Right atrium auricular region (tissue), 2 donors: ENCODE measurements around the gene DPF3. TPM values are rescaled to one million over a fixed set of nuclear protein-coding genes. Genes with fewer than 3 reads are reported as not detected.

ENCODE experiments used
- DNase-seq: peaks from one replicate; pipeline ENCODE4 v3.0.0-alpha.2; 2019; ENCODE audit warnings: low spot score
- H3K27ac ChIP-seq, 2 donors: fragments of 200-600 bp; sonication (generic); 1 replicate in 1 of 2; 2 replicates in 1 of 2; pipeline ENCODE4 v1.5.1; 2016 to 2019
- H3K27me3 ChIP-seq, 2 donors: fragments of 200-600 bp; sonication (generic); one replicate each; pipeline versions ENCODE4 v1.5.1 to v1.6.0; 2017 to 2019
- H3K36me3 ChIP-seq: fragments of 200-600 bp; sonication (generic); one replicate; pipeline ENCODE4 v1.5.1; 2016
- H3K4me1 ChIP-seq, 2 donors: fragments of 200-600 bp; sonication (generic); one replicate each; pipeline versions ENCODE4 v1.5.1 to v1.6.0; 2017 to 2019
- H3K4me3 ChIP-seq, 2 donors: fragments of 200-600 bp; sonication (generic); 1 replicate in 1 of 2; 2 replicates in 1 of 2; pipeline ENCODE4 v1.5.1; 2017 to 2019; ENCODE audit warnings: mild to moderate bottlenecking in 1 of 2, moderate library complexity in 1 of 2
- H3K9me3 ChIP-seq, 2 donors: fragments of 200-600 bp; sonication (generic); one replicate each; pipeline ENCODE4 v1.5.1; 2019
- total RNA-seq, 2 donors: library from RNA; depleted of rRNA; stranded (reverse); fragments of >200 nt; gene quantifications; one replicate each; pipeline ENCODE4 v1.1.0, GENCODE V29; 2016
- TF ChIP-seq, protein P1 (sequence below), 2 donors: fragments of 200-600 bp; sonication (generic); IDR thresholded peaks; one replicate each; pipeline ENCODE4 v1.5.1; 2019; ENCODE audit warnings: antibody characterized with exemption in 2 of 2

The DPF3 gene
- total RNA-seq, 2 donors from 2014 or later = 14.7 to 26.6 TPM

DNA sequence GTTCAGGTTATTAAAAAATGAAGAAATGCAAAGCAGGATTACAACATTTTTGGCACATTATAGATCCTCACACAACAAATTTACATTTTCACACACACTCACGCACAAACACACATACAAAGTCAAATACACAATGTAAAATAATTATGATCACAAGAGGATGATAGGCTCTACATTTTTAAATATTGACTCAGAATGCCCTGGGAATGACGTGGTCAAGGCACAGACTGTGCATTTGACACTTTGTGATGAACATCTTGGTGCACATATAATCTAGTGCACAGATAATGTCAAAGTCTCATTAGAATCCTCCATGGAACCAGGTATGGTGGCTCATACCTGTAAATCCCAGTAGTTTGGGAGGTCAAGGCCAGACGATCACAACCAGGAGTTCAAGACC is 49.4 kb downstream of the DPF3 start:
- Histone ChIP-seq H3K27me3 (no peaks in the 10 kb centered on the region), H3K4me1 (peaks cover 0 to 6% of the 10 kb centered on the region in 2 donors), H3K9me3 (no peaks in the 10 kb centered on the region), H3K36me3 (no peaks in the 10 kb centered on the region), H3K4me3 (no peak overlapping the region), H3K27ac (no peak overlapping the region)
- no peak for DNase-seq
- TF ChIP-seq, protein P1, sequence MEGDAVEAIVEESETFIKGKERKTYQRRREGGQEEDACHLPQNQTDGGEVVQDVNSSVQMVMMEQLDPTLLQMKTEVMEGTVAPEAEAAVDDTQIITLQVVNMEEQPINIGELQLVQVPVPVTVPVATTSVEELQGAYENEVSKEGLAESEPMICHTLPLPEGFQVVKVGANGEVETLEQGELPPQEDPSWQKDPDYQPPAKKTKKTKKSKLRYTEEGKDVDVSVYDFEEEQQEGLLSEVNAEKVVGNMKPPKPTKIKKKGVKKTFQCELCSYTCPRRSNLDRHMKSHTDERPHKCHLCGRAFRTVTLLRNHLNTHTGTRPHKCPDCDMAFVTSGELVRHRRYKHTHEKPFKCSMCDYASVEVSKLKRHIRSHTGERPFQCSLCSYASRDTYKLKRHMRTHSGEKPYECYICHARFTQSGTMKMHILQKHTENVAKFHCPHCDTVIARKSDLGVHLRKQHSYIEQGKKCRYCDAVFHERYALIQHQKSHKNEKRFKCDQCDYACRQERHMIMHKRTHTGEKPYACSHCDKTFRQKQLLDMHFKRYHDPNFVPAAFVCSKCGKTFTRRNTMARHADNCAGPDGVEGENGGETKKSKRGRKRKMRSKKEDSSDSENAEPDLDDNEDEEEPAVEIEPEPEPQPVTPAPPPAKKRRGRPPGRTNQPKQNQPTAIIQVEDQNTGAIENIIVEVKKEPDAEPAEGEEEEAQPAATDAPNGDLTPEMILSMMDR (IDR thresholded peaks at IDR 0.05) = no peak

- H3K4me3 ChIP-seq = no peak overlapping the region
- H3K27me3 ChIP-seq = no peaks in the 10 kb centered on the region
- no peaks in the 10 kb centered on the region for H3K4me1 ChIP-seq
- TF ChIP-seq, protein P1 (IDR thresholded peaks at IDR 0.05) = no peak
- no peak overlapping the region for H3K27ac ChIP-seq
- DNase-seq = no peak
- no peaks in the 10 kb centered on the region for H3K9me3 ChIP-seq
- H3K36me3 ChIP-seq = no peaks in the 10 kb centered on the region
These were observed 53.9 kb downstream of the DPF3 start for GRCh38 chr14:72839753-72840607.

DNA sequence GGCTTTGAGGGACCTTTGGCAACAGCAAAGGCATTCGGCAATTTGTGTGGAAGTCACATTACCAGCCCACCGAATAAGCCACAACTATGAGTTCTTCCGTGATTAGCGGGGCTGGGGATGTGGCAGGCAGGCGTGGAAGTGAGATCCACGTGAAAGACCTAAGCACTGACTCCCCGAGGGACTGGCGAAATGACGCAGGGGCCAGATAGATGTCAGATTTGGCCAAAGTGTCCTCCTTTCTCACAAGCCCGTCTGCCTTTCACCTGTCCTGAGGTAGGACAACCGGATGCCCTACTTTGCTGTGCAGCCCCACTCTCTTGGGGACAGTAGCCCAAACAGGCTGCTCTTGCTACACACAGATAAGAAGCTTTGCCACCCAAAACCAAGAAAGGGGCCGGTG is 54.5 kb downstream of the DPF3 start:
- TF ChIP-seq, protein P1 (IDR thresholded peaks at IDR 0.05) = no peak
- Histone ChIP-seq H3K4me1 (no peaks in the 10 kb centered on the region), H3K27ac (no peak overlapping the region), H3K36me3 (no peaks in the 10 kb centered on the region), H3K27me3 (no peaks in the 10 kb centered on the region), H3K4me3 (no peak overlapping the region), H3K9me3 (no peaks in the 10 kb centered on the region)
- no peak for DNase-seq

- Histone ChIP-seq H3K36me3 (no peaks in the 10 kb centered on the region), H3K4me3 (no peak overlapping the region), H3K4me1 (peaks cover 0 to 5% of the 10 kb centered on the region in 2 donors), H3K27me3 (no peaks in the 10 kb centered on the region), H3K27ac (peak overlapping the region; percentile 46 to 49), H3K9me3 (no peaks in the 10 kb centered on the region)
- no peak for DNase-seq
- TF ChIP-seq, protein P1 (IDR thresholded peaks at IDR 0.05) = no peak
These were observed 57.8 kb downstream of the DPF3 start for GRCh38 chr14:72836085-72836484.

DNA sequence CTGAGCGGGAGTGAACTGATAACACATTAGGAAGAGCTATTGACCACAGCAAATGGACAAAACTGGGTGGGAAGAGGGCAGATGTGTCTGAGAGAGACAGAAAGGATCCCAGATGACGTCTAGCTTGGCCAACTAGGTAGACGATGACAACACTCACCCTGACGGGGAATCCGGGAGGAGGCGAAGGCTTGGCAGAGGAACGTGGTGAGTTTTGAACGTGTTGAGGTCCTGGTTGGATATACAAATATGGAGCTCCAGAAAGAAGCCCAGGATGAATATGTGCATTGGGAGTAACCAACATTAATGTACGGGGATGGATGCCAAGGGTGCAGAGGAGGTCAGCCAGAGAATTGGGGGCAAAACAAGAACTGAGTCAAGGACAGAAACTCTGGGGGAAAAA is 60.7 kb downstream of the DPF3 start:
- H3K27ac ChIP-seq = no peak overlapping the region
- peaks cover 0 to 25% of the 10 kb centered on the region in 2 donors for H3K4me1 ChIP-seq
- no peak overlapping the region for H3K4me3 ChIP-seq
- H3K36me3 ChIP-seq = no peaks in the 10 kb centered on the region
- H3K9me3 ChIP-seq = no peaks in the 10 kb centered on the region
- H3K27me3 ChIP-seq = no peaks in the 10 kb centered on the region
- no peak for DNase-seq
- TF ChIP-seq, protein P1 (IDR thresholded peaks at IDR 0.05) = no peak
